K562 (cell line): ENCODE data around the gene TMSB4X. TPM values are rescaled to one million over a fixed set of nuclear protein-coding genes. Genes with fewer than 3 reads are reported as not detected.

Source experiments
- CXXC5 ChIP-seq: fragments of 250-450 bp; sonication (Bioruptor Pico); IDR thresholded peaks from 2 replicates; pipeline ENCODE4 v1.8.0; 2022; ENCODE audit warnings: inconsistent platforms, mild to moderate bottlenecking, moderate library complexity
- EGR1 ChIP-seq: fragments of 450-650 bp; conservative IDR thresholded peaks from 2 replicates; pipeline ENCODE4 v1.6.1; 2017; ENCODE audit warnings: mild to moderate bottlenecking
- EP400 ChIP-seq: fragments of 450-650 bp; IDR thresholded peaks from 2 replicates; pipeline ENCODE4 v1.6.1; 2017; ENCODE audit warnings: antibody characterized with exemption, mild to moderate bottlenecking, moderate library complexity
- GTF2F1 ChIP-seq: IDR thresholded peaks from 2 replicates; pipeline ENCODE4 v1.6.1; 2011; ENCODE audit warnings: low read depth, low read length, improper control_type of control experiment
- POLR2B ChIP-seq: fragments of 450-650 bp; IDR thresholded peaks from 2 replicates; pipeline ENCODE4 v1.6.1; 2018; ENCODE audit warnings: low read depth; ENCODE audit not compliant: partially characterized antibody
- POLR3A ChIP-seq: IDR thresholded peaks from 2 replicates; pipeline ENCODE4 v1.6.1; 2011; ENCODE audit warnings: borderline replicate concordance, mild to moderate bottlenecking, moderate library complexity; ENCODE audit not compliant: insufficient read length, insufficient read depth; ENCODE audit errors: extremely low read depth
- RB1 ChIP-seq: fragments of 450-650 bp; IDR thresholded peaks from 2 replicates; pipeline ENCODE4 v1.6.1; 2017; ENCODE audit warnings: low read depth, mild to moderate bottlenecking
- XRCC4 ChIP-seq: IDR thresholded peaks from one replicate; pipeline ENCODE4 v1.6.1; 2011; ENCODE audit not compliant: insufficient read depth, insufficient read length; ENCODE audit errors: extremely low read depth
- XRCC5 ChIP-seq: fragments of 200-400 bp; formaldehyde crosslinking; IDR thresholded peaks from 2 replicates; pipeline ENCODE4 v1.6.1; 2017; ENCODE audit warnings: low read depth, mild to moderate bottlenecking, low read length
- ZC3H8 ChIP-seq: fragments of 450-650 bp; IDR thresholded peaks from 2 replicates; pipeline ENCODE4 v1.6.1; 2017
- ZNF384 ChIP-seq: IDR thresholded peaks from 2 replicates; pipeline ENCODE4 v1.6.1; 2012; ENCODE audit warnings: low read depth, low read length, improper control_type of control experiment
- polyA plus RNA-seq, 8 experiments: library from polyadenylated mRNA; depleted of rRNA in 4 of 8; stranded (reverse) in 5 of 8; unstranded in 3 of 8; fragments of >200 nt; fragmentation: Nextera tagmentation in 2 of 8; fragmentation: Illumina TruSeq in 1 of 8; extraction: Ambion mirVana in 2 of 8; extraction: Trizol in 1 of 8; gene quantifications; 2 replicates each; pipeline versions ENCODE4 v1.2.1 to v1.2.3, GENCODE V29; 2011 to 2014; ENCODE audit warnings: inconsistent platforms in 1 of 8, missing spikeins in 1 of 8
- total RNA-seq, 7 experiments: library from RNA; depleted of rRNA in 6 of 7; stranded (reverse); fragments of >200 nt in 6 of 7; fragmentation: Illumina TruSeq in 2 of 7; extraction: Trizol in 2 of 7; gene quantifications; 2 replicates each; pipeline versions ENCODE4 v1.2.1 to v1.2.3, GENCODE V29; 2011 to 2021; ENCODE audit warnings: low replicate concordance in 1 of 7
- TF ChIP-seq, protein P1 (sequence below): fragments of 450-650 bp; IDR thresholded peaks from 2 replicates; pipeline ENCODE4 v1.6.1; 2017; ENCODE audit warnings: antibody characterized with exemption
- TF ChIP-seq, protein P2 (sequence below), 3 experiments: fragments of 200-800 bp in 1 of 3; sonication (Bioruptor generic) in 1 of 3; sonication (generic) in 1 of 3; formaldehyde crosslinking in 1 of 3; IDR thresholded peaks; 2 replicates each; pipeline versions ENCODE4 v1.6.1 to v1.8.0; 2016 to 2022; ENCODE audit warnings: mild to moderate bottlenecking in 2 of 3, missing compliant biosample characterization in 2 of 3, missing genetic modification characterization in 2 of 3, missing genetic modification reagents in 1 of 3
- TF ChIP-seq, protein P3 (sequence below): IDR thresholded peaks from 2 replicates; pipeline ENCODE4 v1.6.1; 2012; ENCODE audit warnings: low read depth, low read length, improper control_type of control experiment, borderline replicate concordance
- TF ChIP-seq, protein P4 (sequence below), 2 experiments: fragments of 450-650 bp; IDR thresholded peaks; 2 replicates each; pipeline ENCODE4 v1.6.1; 2018; ENCODE audit warnings: mild to moderate bottlenecking in 2 of 2, low read depth in 1 of 2; ENCODE audit not compliant: partially characterized antibody in 2 of 2
- TF ChIP-seq, protein P5 (sequence below): fragments of 450-650 bp; formaldehyde crosslinking; IDR thresholded peaks from 2 replicates; pipeline ENCODE4 v1.4.0; 2022; ENCODE audit warnings: missing genetic modification characterization

TMSB4X gene
- total and polyA plus RNA-seq, 9 of the 15 experiments (the other 6 are each of a cell fraction or from before 2014, with no cell fraction given): 1,035 to 2,035 (median 1,529) TPM

DNA sequence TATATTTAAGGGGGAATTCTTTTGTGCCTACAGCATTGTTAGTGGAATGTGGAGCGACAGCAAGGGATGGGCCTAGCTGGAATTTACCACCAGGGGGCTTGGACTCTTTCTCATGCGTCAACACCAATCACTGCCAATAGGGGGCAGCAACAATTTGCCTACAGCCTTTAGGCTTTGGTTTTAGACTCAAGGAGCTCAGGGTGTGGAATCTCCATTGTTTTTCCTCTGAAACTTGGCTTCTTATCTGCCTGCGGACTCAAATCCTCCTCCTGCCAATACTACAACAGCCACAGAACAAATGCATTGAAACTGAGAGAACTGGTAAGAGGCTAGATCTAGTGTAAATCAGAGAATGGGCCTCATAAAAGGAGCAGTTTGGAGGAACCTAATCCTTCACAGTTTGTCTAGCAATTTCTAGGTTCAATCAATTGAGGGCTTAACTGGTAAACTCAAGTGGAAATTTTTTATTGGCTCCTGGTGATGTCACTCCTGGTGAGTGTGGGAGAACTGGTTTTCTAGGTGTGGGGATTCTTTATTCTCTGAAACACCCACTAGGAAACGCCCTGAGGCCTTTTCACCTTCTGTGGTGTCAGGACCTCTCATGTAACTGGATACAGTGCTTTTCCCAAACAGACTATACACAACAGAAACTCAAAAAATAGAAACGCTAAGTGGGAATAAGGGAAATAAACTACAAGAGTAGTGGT lies 27.9 kb upstream of the TMSB4X start (continued):
- TF ChIP-seq, protein P1, sequence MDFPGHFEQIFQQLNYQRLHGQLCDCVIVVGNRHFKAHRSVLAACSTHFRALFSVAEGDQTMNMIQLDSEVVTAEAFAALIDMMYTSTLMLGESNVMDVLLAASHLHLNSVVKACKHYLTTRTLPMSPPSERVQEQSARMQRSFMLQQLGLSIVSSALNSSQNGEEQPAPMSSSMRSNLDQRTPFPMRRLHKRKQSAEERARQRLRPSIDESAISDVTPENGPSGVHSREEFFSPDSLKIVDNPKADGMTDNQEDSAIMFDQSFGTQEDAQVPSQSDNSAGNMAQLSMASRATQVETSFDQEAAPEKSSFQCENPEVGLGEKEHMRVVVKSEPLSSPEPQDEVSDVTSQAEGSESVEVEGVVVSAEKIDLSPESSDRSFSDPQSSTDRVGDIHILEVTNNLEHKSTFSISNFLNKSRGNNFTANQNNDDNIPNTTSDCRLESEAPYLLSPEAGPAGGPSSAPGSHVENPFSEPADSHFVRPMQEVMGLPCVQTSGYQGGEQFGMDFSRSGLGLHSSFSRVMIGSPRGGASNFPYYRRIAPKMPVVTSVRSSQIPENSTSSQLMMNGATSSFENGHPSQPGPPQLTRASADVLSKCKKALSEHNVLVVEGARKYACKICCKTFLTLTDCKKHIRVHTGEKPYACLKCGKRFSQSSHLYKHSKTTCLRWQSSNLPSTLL: no peak
- peak; percentile 41 for TF ChIP-seq CXXC5 (CRISPR knock-in tag)
- peak; percentile 41; the same call in 1 of the 2 replicates for TF ChIP-seq EP400
- no peak for TF ChIP-seq POLR2B
- TF ChIP-seq, protein P2, sequence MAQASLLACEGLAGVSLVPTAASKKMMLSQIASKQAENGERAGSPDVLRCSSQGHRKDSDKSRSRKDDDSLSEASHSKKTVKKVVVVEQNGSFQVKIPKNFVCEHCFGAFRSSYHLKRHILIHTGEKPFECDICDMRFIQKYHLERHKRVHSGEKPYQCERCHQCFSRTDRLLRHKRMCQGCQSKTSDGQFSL (CRISPR knock-in tag; IDR thresholded peaks at IDR 0.05): no peak
- TF ChIP-seq, protein P2 (tag; IDR thresholded peaks at IDR 0.05): no peak
- TF ChIP-seq XRCC5: peak; percentile 68; the same call in 1 of the 2 replicates
- no peak for TF ChIP-seq ZC3H8
- no peak for TF ChIP-seq GTF2F1
- TF ChIP-seq, protein P3, sequence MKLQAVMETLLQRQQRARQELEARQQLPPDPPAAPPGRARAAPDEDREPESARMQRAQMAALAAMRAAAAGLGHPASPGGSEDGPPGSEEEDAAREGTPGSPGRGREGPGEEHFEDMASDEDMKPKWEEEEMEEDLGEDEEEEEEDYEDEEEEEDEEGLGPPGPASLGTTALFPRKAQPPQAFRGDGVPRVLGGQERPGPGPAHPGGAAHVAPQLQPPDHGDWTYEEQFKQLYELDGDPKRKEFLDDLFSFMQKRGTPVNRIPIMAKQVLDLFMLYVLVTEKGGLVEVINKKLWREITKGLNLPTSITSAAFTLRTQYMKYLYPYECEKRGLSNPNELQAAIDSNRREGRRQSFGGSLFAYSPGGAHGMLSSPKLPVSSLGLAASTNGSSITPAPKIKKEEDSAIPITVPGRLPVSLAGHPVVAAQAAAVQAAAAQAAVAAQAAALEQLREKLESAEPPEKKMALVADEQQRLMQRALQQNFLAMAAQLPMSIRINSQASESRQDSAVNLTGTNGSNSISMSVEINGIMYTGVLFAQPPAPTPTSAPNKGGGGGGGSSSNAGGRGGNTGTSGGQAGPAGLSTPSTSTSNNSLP: peak; percentile 66; the same call in 1 of the 2 replicates
- no peak for TF ChIP-seq XRCC4
- TF ChIP-seq POLR3A: no peak
- TF ChIP-seq ZNF384: 0 out of 2 replicates have a peak, but pooled peaks have one; percentile 29
- TF ChIP-seq, protein P4, sequence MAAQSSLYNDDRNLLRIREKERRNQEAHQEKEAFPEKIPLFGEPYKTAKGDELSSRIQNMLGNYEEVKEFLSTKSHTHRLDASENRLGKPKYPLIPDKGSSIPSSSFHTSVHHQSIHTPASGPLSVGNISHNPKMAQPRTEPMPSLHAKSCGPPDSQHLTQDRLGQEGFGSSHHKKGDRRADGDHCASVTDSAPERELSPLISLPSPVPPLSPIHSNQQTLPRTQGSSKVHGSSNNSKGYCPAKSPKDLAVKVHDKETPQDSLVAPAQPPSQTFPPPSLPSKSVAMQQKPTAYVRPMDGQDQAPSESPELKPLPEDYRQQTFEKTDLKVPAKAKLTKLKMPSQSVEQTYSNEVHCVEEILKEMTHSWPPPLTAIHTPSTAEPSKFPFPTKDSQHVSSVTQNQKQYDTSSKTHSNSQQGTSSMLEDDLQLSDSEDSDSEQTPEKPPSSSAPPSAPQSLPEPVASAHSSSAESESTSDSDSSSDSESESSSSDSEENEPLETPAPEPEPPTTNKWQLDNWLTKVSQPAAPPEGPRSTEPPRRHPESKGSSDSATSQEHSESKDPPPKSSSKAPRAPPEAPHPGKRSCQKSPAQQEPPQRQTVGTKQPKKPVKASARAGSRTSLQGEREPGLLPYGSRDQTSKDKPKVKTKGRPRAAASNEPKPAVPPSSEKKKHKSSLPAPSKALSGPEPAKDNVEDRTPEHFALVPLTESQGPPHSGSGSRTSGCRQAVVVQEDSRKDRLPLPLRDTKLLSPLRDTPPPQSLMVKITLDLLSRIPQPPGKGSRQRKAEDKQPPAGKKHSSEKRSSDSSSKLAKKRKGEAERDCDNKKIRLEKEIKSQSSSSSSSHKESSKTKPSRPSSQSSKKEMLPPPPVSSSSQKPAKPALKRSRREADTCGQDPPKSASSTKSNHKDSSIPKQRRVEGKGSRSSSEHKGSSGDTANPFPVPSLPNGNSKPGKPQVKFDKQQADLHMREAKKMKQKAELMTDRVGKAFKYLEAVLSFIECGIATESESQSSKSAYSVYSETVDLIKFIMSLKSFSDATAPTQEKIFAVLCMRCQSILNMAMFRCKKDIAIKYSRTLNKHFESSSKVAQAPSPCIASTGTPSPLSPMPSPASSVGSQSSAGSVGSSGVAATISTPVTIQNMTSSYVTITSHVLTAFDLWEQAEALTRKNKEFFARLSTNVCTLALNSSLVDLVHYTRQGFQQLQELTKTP (IDR thresholded peaks at IDR 0.05; ENCODE audit: low read depth in 1 of 2, partially characterized antibody in 2 of 2): peak in 1 of 2 experiments; percentile 50
- no peak for TF ChIP-seq EGR1
- TF ChIP-seq, protein P5, sequence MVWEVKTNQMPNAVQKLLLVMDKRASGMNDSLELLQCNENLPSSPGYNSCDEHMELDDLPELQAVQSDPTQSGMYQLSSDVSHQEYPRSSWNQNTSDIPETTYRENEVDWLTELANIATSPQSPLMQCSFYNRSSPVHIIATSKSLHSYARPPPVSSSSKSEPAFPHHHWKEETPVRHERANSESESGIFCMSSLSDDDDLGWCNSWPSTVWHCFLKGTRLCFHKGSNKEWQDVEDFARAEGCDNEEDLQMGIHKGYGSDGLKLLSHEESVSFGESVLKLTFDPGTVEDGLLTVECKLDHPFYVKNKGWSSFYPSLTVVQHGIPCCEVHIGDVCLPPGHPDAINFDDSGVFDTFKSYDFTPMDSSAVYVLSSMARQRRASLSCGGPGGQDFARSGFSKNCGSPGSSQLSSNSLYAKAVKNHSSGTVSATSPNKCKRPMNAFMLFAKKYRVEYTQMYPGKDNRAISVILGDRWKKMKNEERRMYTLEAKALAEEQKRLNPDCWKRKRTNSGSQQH (CRISPR knock-in tag): no peak
- peak; percentile 29; the same call in 1 of the 2 replicates for TF ChIP-seq RB1
